ENCODE measurements around the gene TLR7. TPM values are rescaled to one million over a fixed set of nuclear protein-coding genes. Genes with fewer than 3 reads are reported as not detected.

Gene TLR7
- total and polyA plus RNA-seq, 11 donors = 0.04 to 6.7 (median 0.47) TPM; not detected in 1

DNA sequence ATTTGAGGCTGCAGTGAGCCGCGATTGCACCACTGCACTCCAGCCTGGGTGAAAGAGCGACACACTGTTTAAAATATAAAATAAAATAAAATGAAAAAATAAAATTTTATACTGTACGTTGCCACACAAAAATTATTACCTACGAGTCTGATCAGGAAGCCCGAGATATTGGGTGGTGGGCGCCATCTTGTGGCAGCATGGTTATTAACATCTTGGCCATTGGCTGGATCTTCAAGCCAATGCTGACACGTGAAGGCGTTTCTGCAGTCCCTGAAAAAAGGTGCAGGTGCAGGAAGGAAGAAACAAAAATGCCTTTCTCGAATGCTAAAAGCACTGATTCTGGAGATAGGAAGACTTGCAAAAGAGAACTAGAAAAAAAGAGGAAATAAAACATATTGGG is 34.6 kb downstream of the TLR7 start:
- TF ChIP-seq, protein P1, sequence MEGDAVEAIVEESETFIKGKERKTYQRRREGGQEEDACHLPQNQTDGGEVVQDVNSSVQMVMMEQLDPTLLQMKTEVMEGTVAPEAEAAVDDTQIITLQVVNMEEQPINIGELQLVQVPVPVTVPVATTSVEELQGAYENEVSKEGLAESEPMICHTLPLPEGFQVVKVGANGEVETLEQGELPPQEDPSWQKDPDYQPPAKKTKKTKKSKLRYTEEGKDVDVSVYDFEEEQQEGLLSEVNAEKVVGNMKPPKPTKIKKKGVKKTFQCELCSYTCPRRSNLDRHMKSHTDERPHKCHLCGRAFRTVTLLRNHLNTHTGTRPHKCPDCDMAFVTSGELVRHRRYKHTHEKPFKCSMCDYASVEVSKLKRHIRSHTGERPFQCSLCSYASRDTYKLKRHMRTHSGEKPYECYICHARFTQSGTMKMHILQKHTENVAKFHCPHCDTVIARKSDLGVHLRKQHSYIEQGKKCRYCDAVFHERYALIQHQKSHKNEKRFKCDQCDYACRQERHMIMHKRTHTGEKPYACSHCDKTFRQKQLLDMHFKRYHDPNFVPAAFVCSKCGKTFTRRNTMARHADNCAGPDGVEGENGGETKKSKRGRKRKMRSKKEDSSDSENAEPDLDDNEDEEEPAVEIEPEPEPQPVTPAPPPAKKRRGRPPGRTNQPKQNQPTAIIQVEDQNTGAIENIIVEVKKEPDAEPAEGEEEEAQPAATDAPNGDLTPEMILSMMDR (IDR thresholded peaks at IDR 0.05) = peak; percentile 40 to 70 (median 58)
- no peak for TF ChIP-seq POLR2A (IDR thresholded peaks at IDR 0.05)
- intact Hi-C loops (cut with DNase I) = no loop called here
- Histone ChIP-seq H3K36me3 (no peaks in the 10 kb centered on the region), H3K27ac (no peak overlapping the region), H3K4me3 (no peak overlapping the region), H3K4me1 (peaks cover 0 to 8% (median 0%) of the 10 kb centered on the region in 12 donors), H3K27me3 (peaks cover 0 to 3% (median 0%) of the 10 kb centered on the region in 9 donors), H3K9me3 (no peaks in the 10 kb centered on the region)
- ATAC-seq (no peak), DNase-seq (peak in 4 of 5 donors; percentile 25 to 64 (median 49))
- WGBS, 4 donors = 15 to 21% (median 17%) methylated on average over 10 of the region's 10 CpGs

DNA sequence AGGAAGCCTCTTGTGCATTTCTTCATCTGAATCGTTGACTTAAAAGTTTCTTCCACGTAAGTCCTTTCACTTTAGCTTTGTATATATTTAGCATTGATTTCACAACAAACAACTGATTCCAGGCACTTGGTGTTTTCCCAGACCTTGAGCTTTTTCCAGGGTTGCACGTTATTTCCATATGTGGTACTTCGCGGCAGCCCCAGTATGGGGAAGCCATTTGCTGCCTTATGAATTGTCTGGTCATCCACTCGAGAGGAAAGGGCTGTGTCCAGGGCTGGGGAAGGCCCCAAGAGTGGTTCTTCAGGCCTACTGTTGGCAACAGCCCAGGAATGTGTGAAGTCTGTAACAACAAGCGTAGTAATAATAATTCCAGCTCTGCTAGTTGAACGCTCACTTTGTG is 36.8 kb downstream of the TLR7 start:
- Histone ChIP-seq H3K9me3 (no peaks in the 10 kb centered on the region), H3K4me1 (peaks cover 0 to 8% (median 0%) of the 10 kb centered on the region in 12 donors), H3K36me3 (no peaks in the 10 kb centered on the region), H3K27ac (peak overlapping the region in 1 of 12 donors; percentile 49), H3K4me3 (no peak overlapping the region), H3K27me3 (peaks cover 0 to 8% (median 0%) of the 10 kb centered on the region in 9 donors)
- WGBS, 4 donors = 58 to 80% (median 67%) methylated on average over 8 of the region's 8 CpGs
- ATAC-seq (no peak), DNase-seq (no peak)
- TF ChIP-seq, protein P1 (IDR thresholded peaks at IDR 0.05) = no peak
- TF ChIP-seq POLR2A (IDR thresholded peaks at IDR 0.05) = no peak
- intact Hi-C loops (cut with DNase I) = no loop called here

DNA sequence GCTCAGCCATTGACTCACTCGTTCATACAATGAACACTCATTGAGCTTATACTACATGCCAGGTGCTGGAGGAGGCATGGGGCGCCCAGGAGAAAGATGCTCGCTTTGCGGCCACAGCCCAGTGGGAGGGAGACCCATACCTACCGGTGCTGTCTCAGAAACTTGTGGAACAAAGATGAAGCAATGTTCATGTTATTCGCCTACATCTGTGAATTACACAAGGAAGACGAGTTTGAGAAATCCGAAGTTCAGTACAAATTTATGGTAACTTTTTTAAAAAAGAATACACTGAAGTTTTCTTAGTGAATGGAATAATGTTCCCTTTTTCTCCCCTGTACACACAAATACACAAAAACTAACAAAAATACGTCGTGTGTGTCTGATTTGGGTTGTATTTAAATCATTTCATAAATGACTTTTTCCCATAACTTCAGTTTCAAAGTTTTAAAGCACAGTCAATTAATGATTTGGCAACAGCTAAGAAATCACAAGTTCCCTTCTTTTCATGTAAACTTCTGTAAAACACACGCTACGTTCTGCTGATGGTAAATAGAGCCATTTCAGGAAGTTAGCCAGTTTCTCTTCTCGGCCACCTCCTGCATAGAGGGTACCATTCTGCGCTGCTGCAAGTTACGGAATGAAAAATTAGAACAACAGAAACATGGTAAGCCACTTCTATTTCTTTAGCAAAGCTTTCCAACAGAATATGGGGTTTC is 39.3 kb downstream of the TLR7 start, which contains the start of gene TLR8:
TLR8 (plus strand) TSS at position 575 of the 716 bp plus-strand sequence; CDS start at position 662, 87 bp downstream.
- Histone ChIP-seq H3K27me3 (peaks cover 0 to 14% (median 0%) of the 10 kb centered on the region in 9 donors), H3K4me3 (peak within 1 kb of the TSS in 3 of 12 donors; percentile 5 to 49 (median 17)), H3K9me3 (no peaks in the 10 kb centered on the region), H3K36me3 (no peaks in the 10 kb centered on the region), H3K27ac (peak within 1 kb of the TSS in 1 of 12 donors; percentile 63), H3K4me1 (peaks cover 0 to 6% (median 0%) of the 10 kb centered on the region in 12 donors)
- intact Hi-C loops (cut with DNase I) = no loop called here
- no peak for TF ChIP-seq POLR2A (IDR thresholded peaks at IDR 0.05)
- TF ChIP-seq, protein P1 (IDR thresholded peaks at IDR 0.05) = no peak
- WGBS, 4 donors = 77 to 93% (median 84%) methylated on average over 15 of the region's 15 CpGs
- DNase-seq (no peak), ATAC-seq (no peak)

DNA sequence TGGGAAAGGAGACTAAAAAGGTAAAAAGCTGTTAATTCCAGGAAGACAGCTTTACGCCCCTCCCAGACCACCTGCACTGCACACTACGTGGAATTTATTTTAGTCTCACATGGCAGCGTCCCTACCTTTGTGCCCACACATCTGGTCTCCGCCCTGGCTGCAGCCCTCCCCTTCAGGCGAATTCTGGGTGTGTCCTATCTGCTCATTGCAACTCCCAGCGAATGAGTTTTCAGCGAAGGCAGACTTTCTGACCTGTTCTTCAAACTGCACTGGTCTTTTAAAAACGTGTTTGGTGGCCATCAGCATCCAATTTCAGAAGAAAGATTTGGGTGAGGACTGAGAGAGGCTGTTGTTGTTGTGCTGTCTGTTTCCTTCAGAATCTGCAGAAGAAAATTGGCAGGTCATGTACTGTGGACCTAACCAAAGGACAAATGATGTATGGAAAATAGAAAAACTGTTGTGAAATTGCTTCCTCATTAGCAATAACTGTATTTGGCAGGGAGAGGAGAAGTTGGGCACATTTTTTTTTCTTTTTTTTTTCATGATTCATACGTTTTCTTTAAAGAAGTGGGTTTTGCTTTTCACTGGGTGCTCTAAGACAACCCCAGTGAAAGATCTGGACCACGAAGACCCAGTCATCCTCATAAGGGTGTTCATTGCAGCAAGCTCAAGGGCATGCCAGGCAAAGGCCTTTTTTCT is 43.7 kb downstream of the TLR7 start:
- Histone ChIP-seq H3K4me1 (no peaks in the 10 kb centered on the region), H3K4me3 (peak overlapping the region in 1 of 12 donors; percentile 21), H3K36me3 (no peaks in the 10 kb centered on the region), H3K9me3 (no peaks in the 10 kb centered on the region), H3K27me3 (peaks cover 0 to 44% (median 0%) of the 10 kb centered on the region in 9 donors), H3K27ac (peak overlapping the region in 1 of 12 donors; percentile 44)
- DNase-seq (no peak), ATAC-seq (no peak)
- 45 to 67% (median 61%) methylated on average over 10 of the region's 10 CpGs for WGBS, 4 donors
- intact Hi-C loops (cut with DNase I) = no loop called here
- TF ChIP-seq POLR2A (IDR thresholded peaks at IDR 0.05) = no peak
- TF ChIP-seq, protein P1 (IDR thresholded peaks at IDR 0.05) = no peak

Data from heart left ventricle (tissue), 16 donors.